NCI-H128 (cell line): ENCODE results near the gene MEN1.
A peak's percentile ranks its signal among the peaks of the same experiment; 100 is the strongest.

ENCODE experiments used
- DNase-seq: peaks from one replicate; lab custom pipeline; 2025; ENCODE audit not compliant: unreplicated experiment; lab: John Stamatoyannopoulos, UW

Gene MEN1

DNA sequence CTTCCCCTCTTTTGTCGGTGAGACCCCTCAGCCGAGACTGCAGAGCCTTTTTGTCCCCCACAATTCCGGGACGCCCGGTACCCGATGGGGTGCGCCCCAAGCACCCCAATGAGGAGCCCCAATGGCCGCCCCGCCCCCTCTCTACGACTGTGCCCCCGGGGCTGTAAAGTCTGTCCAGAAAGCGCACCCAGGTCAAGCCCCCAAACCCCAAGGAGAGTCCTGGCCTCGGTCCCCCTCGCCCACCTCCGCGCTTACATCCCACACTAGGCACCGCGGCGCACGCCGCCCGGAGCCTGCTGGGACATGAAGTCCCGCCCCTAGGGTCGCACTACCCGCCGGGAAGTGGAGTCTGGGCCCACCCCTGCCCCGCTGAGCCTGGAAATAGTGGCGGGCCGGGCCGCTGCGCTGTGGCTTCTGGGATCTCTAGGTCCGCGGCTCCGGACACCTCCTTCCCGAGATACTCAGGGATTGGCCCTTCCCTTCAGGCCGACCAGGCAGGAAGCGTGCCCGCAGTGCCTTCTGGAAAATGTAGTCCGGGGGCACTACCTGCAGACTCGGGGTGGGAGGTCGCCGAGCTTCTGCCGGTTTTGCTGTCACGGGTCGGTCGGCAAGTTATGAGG, at the start of gene MEN1:
TSS of gene MEN1 (minus strand) at position 281 of the 620 bp plus-strand sequence. CDS start 442 bp downstream, outside the sequence.
- DNase-seq = peak; percentile 97

- no peak for DNase-seq
These were observed 49.4 kb upstream of the MEN1 start for GRCh38 chr11:64859542-64860414.

GRCh38 chr11:64858467-64859263, 48.3 kb upstream of the MEN1 start:
- no peak for DNase-seq

- no peak for DNase-seq
These were observed 47.1 kb upstream of the MEN1 start for GRCh38 chr11:64857485-64857884.

GRCh38 chr11:64856382-64857227, 46.3 kb upstream of the MEN1 start:
- DNase-seq = no peak

DNA sequence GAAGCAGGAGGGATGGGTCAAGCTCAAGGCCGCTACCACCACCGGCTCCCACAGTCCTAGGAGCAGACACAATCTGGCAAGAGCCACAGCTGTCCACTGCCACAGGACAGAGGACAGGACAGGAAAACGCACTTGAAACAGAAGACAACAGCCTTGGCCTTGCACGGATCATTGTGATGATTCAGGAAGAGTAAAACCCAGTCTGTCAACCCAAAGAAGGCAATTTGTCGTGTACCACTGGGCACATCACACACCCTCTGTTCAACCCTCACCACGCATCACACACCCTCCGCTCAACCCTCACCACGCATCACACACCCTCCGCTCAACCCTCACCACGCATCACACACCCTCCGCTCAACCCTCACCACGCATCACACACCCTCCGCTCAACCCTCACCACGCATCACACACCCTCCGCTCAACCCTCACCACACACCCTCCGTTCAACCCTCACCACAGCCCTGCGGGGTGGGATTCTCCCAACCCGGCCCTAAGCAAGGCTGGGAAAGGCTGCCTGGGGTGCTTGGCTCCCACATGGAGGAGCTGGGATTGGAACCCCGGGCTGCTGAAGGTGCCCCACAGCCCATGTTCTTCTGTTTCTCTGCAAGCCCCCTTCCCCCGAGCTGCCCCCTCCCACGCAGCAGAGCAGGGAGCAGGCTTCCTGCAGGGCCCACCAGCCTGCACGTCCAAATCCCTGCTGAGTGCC, 45.4 kb upstream of the MEN1 start:
- DNase-seq = no peak

- DNase-seq = no peak
These were observed 44.5 kb upstream of the MEN1 start for GRCh38 chr11:64854534-64855502.

DNA sequence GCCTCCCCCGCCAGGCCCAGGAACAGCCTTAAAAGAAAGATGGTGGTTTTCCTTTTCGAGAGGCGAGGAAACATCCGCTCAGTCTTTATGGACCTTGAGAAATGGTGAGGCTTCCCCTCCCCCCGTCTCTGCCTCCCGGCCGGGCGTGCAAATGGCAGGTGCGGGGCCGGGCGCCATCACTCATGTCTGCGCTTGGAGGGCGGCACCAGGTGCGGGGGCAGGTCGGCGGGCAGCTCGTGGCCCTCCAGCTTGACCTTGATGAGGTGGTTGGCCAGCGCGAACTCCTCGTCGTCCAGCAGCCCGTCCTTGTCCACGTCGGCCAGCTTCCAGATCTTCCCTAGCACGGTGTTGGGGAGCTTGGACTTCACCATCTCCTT, 43.8 kb upstream of the MEN1 start:
- no peak for DNase-seq

GRCh38 chr11:64853709-64854108, 43.4 kb upstream of the MEN1 start:
- no peak for DNase-seq

- DNase-seq = no peak
These were observed 42.6 kb upstream of the MEN1 start for GRCh38 chr11:64852804-64853509.

DNA sequence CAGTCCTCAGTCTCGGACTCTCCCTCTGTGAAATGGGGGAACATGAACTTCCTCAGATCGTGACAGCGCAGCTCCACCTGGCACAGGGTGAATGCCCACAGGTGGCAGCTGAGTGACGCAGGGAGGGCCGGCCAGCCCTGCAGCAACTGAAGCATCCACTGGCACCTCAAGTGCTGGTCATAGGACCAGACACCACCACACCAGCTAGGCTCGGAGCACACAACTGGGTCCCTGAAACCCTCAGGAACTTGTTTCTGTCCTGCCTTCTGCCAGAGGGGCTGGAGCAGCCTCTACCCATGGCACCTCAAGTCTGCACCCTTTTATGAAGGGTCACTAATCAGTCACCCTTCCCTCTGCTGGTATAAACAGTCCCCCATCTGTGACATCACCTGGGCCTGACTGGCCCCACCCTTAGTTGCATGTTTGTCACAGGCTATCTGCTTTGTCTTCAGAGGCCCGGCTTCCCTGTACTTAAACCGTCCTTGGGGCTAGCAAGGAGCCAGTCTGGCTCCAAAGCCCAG, 41.5 kb upstream of the MEN1 start:
- no peak for DNase-seq

DNA sequence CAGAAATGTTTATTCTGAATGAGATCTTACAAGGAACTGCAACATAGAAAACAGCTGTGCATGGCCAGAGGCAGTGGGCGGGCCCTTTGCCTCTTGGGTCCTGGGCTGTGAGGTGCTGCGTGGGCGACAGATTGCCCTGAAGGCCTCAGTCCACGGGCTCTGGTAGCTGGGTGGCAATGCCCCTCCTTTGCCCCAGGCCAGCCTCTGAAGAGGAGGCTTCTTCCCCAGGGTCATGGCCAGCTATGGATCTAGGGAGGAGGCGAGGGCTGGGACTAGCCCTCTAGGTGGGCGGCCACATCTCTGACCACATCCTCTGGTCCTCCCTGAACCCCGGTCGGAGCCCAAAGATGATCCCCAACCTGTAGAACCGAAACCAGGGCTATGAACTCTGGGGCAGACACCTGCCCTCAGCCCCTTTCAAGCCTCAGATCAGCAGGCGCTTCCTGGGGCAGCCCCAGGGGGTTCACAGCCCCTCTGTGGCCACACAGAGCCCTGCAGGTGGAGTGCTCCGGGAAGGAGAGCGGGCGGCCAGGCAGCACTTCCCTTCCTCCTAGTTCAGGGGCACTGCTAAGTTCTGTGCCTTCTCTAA, 40.7 kb upstream of the MEN1 start:
- DNase-seq = no peak

GRCh38 chr11:64849598-64850356, 39.4 kb upstream of the MEN1 start:
- no peak for DNase-seq

DNA sequence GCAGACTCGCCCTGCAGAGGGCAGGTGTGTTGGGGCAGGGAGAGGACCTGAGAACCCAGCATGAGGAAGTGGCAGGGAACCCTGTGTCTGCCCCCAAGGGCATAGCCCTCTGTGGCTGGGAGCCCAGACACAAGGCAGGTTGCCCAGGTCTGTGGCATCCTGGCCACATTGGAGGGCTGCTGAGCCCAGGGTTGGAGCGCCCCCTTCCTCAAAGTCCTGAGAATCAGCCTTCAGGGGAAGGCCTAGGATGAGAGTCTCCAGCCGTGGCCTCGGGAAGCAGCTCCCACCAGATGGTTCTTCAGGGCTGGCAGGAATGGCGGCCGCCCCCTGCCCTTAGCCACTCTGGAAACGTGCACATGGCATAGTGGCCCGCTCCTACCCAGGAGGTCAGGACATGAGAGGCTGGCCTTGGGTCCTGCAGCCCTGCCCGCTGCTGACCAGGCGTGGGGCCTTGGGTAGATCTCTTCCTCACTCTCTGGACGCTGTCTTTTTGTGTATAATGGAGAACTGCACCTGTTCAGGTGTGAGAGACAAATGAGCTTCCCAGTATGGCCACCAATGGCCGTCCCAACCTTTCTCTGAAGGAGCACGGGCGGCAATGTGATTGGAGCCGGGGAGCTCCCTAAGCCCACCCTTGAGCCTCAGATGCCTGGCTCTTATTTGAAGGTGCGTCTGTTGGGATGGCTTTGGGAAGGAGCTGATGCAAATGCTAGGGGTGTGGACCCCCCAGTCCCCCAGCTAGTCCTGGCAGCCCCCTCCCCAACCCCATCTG, 38.7 kb upstream of the MEN1 start:
- DNase-seq = no peak

GRCh38 chr11:64848214-64848825, 38.0 kb upstream of the MEN1 start:
- DNase-seq = no peak
